GM10266 (cell line): Measurements from ENCODE around the gene BTNL9.

Experiments
- DNase-seq: peaks from one replicate; pipeline ENCODE4 v3.0.0; 2012; ENCODE audit errors: extremely low spot score
- TF ChIP-seq, protein P1 (sequence below): IDR thresholded peaks from 2 replicates; pipeline ENCODE4 v1.5.1; 2012; ENCODE audit warnings: mild to moderate bottlenecking, low read depth; ENCODE audit not compliant: control insufficient read depth, insufficient read depth; ENCODE audit errors: missing control alignments

BTNL9 gene

DNA sequence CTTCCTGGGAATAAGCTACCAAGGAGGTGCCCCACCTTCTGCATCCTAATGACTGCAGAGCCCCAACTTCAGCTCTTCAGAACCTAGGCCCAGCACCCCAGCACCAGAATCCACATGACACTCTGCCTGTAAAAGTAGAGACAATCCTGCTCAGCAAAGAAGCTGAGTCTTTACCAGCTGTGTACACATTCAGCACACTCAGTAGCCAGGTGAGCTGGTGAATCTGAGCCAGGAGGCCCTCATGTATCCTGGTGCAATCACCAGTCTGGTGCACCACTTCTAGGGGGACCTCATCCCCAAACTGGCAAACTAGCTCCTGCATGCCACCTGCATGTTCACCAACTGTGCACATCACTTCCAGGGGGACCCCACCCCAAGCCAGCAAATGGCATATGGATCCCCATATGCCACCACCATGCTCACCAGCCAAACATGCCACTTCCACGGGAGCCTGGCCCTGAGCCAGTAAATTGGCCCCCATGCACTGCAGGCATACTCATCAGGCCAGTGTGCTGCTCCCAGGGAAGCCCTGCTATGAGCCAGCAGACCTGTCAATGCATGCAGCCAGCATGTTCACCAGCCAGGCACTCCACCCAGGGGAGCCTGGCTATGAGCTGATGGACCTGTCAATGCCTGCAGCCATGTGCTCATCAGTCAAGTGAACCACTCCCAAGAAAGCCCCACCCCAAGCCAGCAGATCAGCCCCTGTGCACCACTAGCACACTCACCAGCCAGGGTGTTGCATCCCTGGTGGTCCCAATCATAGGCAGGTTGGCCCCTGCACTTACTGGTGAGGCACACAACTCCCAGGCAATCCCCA lies 15.6 kb upstream of the BTNL9 start:
- no peak for DNase-seq
- TF ChIP-seq, protein P1, sequence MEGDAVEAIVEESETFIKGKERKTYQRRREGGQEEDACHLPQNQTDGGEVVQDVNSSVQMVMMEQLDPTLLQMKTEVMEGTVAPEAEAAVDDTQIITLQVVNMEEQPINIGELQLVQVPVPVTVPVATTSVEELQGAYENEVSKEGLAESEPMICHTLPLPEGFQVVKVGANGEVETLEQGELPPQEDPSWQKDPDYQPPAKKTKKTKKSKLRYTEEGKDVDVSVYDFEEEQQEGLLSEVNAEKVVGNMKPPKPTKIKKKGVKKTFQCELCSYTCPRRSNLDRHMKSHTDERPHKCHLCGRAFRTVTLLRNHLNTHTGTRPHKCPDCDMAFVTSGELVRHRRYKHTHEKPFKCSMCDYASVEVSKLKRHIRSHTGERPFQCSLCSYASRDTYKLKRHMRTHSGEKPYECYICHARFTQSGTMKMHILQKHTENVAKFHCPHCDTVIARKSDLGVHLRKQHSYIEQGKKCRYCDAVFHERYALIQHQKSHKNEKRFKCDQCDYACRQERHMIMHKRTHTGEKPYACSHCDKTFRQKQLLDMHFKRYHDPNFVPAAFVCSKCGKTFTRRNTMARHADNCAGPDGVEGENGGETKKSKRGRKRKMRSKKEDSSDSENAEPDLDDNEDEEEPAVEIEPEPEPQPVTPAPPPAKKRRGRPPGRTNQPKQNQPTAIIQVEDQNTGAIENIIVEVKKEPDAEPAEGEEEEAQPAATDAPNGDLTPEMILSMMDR: no peak

DNA sequence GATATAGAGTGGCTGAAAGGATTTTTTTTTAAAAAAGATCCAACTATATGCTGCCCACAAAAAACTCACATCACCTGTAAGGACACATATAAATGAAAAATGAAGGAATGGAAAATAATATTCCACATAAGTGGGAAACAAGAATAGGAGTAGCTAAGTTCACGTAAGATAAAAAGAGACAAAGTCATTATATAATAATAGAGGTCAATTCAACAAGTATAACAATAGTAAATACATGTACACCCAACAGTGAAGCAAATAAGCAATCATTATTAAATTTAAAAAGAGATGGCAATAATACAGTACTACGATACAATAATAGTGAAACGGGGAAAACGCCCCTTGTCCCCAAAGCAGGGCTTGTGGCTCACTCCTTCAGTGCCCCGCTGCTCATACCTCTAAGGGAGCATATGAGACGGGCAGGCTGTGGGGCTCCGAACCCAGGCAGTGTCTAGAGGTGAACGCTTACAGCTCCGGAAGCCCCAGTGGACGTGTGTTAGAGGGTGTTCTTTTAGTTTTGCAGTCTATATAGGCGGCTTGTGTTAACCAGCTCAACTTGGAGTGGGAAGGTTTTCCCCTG lies 12.5 kb upstream of the BTNL9 start:
- TF ChIP-seq, protein P1: no peak
- no peak for DNase-seq

DNA sequence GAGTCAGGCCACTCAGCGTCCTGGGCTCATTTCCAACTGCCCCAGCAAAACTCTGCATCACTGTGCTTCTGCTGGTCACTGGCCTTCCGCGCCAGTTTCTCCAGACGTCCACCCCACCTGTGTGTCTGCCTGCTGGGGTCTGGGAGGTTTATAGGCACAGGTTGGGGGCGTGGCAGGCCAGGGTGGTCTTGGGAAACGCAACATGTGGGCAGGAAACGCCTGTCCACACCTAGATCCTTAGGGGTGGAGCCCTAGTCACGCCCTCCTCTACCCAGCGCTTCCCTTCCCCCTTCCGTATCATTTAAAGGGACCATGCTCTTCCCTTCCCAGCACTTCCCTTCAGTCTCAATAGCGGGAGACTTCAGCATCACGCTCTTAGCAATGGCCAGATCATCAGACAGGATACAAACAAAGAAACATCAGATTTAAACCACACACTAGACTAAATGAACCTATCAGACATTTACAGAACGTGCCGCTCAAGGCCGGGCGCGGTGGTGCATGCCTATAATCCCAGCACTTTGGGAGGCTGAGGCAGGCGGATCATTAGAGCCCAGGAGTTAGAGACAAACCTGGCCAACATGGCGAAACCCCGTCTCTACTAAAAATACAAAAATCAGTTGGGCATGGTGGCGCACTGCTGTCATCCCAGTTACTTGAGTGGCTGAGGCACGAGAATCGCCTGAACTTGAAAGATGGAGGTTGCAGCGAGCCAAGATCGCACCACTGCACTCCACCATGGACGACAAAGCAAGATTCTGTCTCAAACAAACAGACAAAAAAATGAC lies 11.8 kb upstream of the BTNL9 start:
- DNase-seq: no peak
- TF ChIP-seq, protein P1: no peak

DNA sequence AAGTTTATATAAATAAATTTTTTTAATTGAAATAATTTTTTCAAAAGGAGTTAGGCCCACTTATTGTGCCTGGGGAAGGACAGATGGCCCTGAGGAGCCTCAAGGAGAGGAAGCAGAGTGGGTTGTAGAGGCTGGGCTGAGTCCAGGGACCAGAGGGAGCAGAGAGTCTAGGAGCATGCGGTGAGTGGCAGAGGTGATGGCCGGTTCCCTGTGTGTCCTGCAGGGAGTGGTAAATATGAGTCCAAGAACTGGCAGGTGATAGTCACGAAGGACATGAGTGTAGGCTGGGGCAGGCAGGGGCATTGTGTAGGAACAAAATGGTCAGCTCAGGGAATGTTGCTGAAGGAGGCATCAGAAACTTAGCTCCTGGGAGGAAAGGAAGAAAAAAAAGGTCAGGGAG lies 8.3 kb upstream of the BTNL9 start:
- DNase-seq: no peak
- TF ChIP-seq, protein P1: no peak

DNA sequence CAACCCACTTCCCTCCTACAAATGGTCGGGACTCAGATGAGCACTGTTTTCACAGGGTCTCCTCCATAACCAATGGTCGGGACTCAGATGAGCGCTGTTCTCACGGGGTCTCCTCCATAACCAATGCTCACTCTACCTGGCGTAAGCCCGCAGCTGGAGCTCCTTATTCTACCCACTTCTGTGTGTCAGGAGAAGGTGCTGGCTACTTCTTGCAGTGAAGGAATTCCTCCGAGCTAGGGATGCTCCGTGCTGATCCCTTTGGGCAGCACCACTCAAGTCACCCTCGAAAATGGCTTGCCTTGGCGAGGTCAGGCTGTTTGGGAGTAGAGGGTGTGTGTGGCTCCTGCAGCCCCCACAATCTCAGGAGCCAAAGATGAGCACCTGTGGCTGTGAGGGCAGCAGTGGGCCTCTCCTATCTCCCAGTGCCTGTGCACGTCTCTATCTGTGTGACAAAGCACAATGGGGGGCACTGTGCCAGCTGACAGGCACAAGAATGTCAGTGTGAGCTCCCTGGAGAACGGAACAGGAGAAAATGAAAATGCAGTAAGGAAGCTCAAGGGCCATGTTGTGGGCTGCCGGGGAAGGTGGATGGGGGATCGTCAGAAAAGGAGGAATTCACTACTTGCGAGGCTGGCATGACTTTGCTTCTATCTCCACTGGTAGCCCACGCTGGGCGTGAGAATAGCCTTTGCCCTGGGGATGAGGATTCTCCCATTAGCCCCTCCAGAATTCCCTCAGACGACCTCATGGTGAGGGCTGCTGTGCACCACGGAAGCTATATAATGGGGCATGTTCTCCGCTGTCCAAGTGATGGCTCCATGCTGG lies 3.9 kb upstream of the BTNL9 start:
- TF ChIP-seq, protein P1: no peak
- no peak for DNase-seq

- TF ChIP-seq, protein P1: no peak
- no peak for DNase-seq
Measured at GRCh38 chr5:181036816-181037364, 3.2 kb upstream of the BTNL9 start.
